ENCODE data around the gene EXOG. TPM values are rescaled to one million over a fixed set of nuclear protein-coding genes. Genes with fewer than 3 reads are reported as not detected.
A peak's percentile ranks its signal among the peaks of the same experiment; 100 is the strongest.

EXOG gene
- total RNA-seq, 2 experiments from 2014 or later = 18.5 to 23.0 TPM

DNA sequence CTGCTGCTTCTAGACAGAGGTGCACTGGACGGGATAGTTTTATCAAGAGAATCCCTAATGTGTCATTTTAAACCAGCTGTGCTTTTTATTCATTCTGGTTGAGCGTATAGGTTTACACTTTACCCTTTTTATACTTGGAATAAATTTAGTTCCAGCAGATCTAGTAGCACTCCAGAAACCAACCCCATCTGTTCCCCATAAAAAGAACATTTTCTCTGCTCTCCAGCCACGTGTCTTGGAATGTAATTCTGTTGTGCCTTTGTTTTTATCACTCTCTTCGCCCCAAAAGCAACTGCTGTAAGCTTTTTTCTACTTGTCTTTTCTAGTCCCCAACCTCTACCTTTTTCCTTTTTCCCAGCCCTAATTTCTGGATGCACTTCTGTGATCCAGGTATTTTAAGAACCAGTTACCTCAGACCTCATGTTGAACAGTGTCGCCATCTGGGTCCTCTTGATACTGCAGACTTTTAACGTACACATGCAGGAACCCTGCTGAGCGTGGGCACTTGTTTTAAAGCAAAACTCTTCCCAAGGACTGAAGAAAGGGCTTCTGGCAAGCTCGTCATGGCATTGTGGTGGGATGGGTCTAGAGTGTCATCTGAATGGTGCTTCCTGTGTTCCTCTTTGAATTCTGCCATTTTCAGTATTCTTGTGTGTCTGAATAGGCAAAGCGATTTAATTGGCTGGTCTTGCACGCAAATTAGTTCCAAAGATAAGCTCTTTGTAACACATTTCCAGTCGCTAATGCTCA is 5.7 kb upstream of the EXOG start:
- ChIA-PET POLR2A (no interaction called here), CTCF (interaction anchor here (0.9 to 3.8 kb wide), 4 partner anchors 11 to 161 kb away, joined by 3 to 14 read pairs (median 10); partner anchors contain the start of gene XYLB)
- DNase-seq (no peak), ATAC-seq (no peak)
- H3K27me3 Mint-ChIP-seq (ENCODE audit: low read depth) = no peaks in the 10 kb centered on the region
- no peaks in the 10 kb centered on the region for H3K36me3 Mint-ChIP-seq (ENCODE audit: low read depth)
- H3K4me1 Mint-ChIP-seq (ENCODE audit: low read depth) = peaks cover 8% of the 10 kb centered on the region
- H3K9me3 Mint-ChIP-seq (ENCODE audit: insufficient read depth) = no peaks in the 10 kb centered on the region
- H3K27ac Mint-ChIP-seq = no peak overlapping the region
- no peak overlapping the region for H3K4me3 Mint-ChIP-seq

DNA sequence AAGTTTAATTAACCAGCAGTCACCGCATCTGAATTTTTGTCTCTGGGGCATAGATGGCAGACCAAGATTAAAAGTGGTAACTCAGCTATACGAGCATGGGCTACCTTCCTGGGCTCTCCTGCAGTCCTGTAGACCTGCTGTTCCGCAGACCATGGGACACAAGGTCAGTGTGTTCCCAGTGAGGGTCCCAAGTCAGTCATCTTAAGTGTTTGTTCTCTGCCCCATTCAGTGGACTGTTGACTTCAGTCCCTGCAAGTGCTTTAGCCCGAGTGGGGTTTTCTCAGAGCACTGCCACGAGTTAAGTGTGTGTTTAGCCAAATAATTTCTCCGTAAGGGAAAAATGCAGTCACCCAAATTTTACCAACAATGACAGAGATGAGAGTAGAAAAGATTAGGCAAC is 4.9 kb upstream of the EXOG start:
- Mint-ChIP-seq H3K4me3 (no peak overlapping the region), H3K27ac (no peak overlapping the region), H3K36me3 (ENCODE audit: low read depth) (no peaks in the 10 kb centered on the region), H3K9me3 (ENCODE audit: insufficient read depth) (no peaks in the 10 kb centered on the region), H3K4me1 (ENCODE audit: low read depth) (peaks cover 15% of the 10 kb centered on the region), H3K27me3 (ENCODE audit: low read depth) (no peaks in the 10 kb centered on the region)
- ATAC-seq (no peak), DNase-seq (no peak)
- ChIA-PET CTCF (interaction anchor here (1.4 to 3.8 kb wide), 3 partner anchors 12 to 145 kb away, joined by 6 to 14 read pairs (median 8); partner anchors contain the start of gene XYLB), POLR2A (no interaction called here)

DNA sequence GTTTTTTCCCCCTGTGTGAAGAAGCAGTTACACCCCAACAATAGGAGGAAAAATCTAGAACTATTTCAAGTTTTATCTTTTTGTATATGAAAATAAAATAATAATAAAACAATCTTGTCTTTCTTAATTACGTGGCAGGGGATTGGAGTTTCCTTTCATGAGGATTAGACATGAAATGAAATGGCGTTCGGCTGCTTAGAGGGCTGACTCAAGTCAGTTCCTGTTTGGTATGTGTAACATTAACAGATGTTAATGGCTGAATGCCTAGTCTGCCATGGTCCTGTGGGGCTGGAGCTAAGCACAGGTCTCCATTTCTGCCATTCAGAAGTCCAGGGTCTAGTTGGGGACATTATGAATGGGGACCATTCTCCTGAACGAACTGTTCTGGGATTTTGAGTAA is 3.1 kb upstream of the EXOG start:
- Mint-ChIP-seq H3K4me3 (no peak overlapping the region), H3K36me3 (ENCODE audit: low read depth) (peaks cover 9% of the 10 kb centered on the region), H3K27ac (no peak overlapping the region), H3K27me3 (ENCODE audit: low read depth) (no peaks in the 10 kb centered on the region), H3K9me3 (ENCODE audit: insufficient read depth) (no peaks in the 10 kb centered on the region), H3K4me1 (ENCODE audit: low read depth) (peaks cover 16% of the 10 kb centered on the region)
- CTCF ChIA-PET = interaction anchor here (0.9 to 11.6 kb wide), 5 partner anchors 12 to 163 kb away, joined by 3 to 118 read pairs (median 5); no protein-coding TSS in a partner anchor
- no peak for ATAC-seq
- no peak for DNase-seq
- POLR2A ChIA-PET = no interaction called here

DNA sequence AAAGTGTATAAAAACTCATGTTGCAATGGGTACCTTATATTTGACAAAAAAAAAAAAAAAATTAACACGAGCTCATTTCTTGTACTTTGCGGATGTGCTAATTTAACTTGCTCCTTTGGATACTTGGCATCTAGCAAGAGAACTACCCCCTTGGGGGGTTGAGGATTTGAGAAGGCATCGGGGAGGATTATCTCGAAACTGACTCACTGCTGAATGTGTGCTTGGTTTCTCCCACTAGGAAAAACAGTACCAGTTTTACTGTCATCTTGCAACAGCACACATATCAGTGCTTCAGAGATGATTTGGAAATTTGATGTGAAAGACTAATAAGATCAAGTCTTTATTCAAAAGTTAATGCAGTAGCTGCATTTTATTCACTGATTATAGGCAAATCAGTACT is 891 bp downstream of the EXOG start:
- ChIA-PET CTCF (interaction anchor here (0.7 to 11.6 kb wide), 19 partner anchors 9 to 503 kb away, joined by 3 to 118 read pairs (median 5); partner anchors contain the start of genes ACAA1 and XYLB), POLR2A (interaction anchor here (0.6 to 1.6 kb wide), 6 partner anchors 9 to 901 kb away, joined by 3 to 8 read pairs (median 3); partner anchors contain the start of genes DLEC1 and OXSR1)
- DNase-seq (no peak), ATAC-seq (no peak)
- H3K4me3 Mint-ChIP-seq = peak overlapping the region; percentile 89
- no peaks in the 10 kb centered on the region for H3K27me3 Mint-ChIP-seq (ENCODE audit: low read depth)
- peaks cover 28% of the 10 kb centered on the region for H3K36me3 Mint-ChIP-seq (ENCODE audit: low read depth)
- peak overlapping the region; percentile 86 for H3K27ac Mint-ChIP-seq
- peaks cover 26% of the 10 kb centered on the region for H3K4me1 Mint-ChIP-seq (ENCODE audit: low read depth)
- no peaks in the 10 kb centered on the region for H3K9me3 Mint-ChIP-seq (ENCODE audit: insufficient read depth)

DNA sequence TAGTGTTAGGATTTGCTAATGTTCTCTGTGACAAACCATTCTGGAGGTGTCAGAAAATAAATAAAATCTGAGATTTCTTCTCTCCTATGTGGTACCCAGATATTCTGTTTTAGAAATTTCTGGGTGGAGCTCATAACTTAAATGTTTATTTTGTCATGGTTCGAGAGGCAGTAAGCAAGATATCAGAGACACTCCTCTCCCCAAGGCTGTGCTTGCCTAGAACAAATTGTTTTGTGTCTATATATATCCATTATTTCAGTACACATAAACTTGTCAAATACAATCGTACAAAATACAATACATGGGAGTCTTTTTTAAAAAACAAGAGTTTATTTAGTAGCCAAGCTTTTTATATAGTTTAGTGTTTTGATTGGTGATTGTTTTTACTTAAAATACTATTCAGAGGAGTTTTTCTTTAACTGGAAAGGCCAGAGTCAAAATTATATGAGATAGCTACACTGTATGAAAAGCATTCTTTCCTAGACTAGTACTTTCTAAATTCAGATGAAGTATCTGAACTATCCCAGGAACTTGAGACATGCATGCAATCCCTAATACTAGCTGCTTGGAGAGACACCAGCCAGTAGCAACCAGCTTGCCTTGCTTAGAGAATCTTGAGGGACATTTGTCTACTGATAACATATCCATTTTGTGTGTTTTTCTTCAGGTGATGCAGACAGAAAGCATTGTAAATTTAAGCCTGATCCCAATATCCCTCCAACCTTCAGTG is 4.7 kb downstream of the EXOG start:
- CTCF ChIA-PET = interaction anchor here (0.8 to 11.6 kb wide), 5 partner anchors 12 to 504 kb away, joined by 3 to 118 read pairs (median 3); no protein-coding TSS in a partner anchor
- DNase-seq (no peak), ATAC-seq (no peak)
- H3K4me3 Mint-ChIP-seq = no peak overlapping the region
- H3K27ac Mint-ChIP-seq = no peak overlapping the region
- POLR2A ChIA-PET = no interaction called here
- peaks cover 43% of the 10 kb centered on the region for H3K36me3 Mint-ChIP-seq (ENCODE audit: low read depth)
- H3K9me3 Mint-ChIP-seq (ENCODE audit: insufficient read depth) = no peaks in the 10 kb centered on the region
- peaks cover 21% of the 10 kb centered on the region for H3K4me1 Mint-ChIP-seq (ENCODE audit: low read depth)
- H3K27me3 Mint-ChIP-seq (ENCODE audit: low read depth) = no peaks in the 10 kb centered on the region

DNA sequence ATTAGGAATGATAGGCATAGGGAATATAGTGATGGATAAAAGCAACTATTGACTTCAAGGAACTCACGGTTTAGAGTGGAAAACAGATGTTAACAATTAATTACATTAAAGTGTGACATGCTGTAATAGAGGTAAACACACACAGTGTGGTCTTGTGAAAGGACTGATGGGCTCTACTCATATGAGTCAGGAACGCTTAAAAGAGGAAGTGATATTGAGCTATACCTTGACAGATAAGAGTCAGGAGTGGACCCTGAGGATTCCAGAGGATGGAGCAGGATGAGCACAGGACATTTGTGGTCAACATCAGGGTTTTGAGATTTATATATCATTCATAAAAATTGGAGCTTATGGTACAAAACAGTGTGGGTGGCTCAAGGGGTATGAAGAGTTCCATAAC is 11.0 kb downstream of the EXOG start:
- Mint-ChIP-seq H3K27me3 (ENCODE audit: low read depth) (no peaks in the 10 kb centered on the region), H3K4me3 (no peak overlapping the region), H3K4me1 (ENCODE audit: low read depth) (no peaks in the 10 kb centered on the region), H3K9me3 (ENCODE audit: insufficient read depth) (no peaks in the 10 kb centered on the region), H3K36me3 (ENCODE audit: low read depth) (peaks cover 35% of the 10 kb centered on the region), H3K27ac (no peak overlapping the region)
- DNase-seq = no peak
- ATAC-seq = no peak
- CTCF ChIA-PET = interaction anchor here (2.0 to 6.0 kb wide), 2 partner anchors 13 to 144 kb away, joined by 4 to 53 read pairs; no protein-coding TSS in a partner anchor
- POLR2A ChIA-PET = no interaction called here

DNA sequence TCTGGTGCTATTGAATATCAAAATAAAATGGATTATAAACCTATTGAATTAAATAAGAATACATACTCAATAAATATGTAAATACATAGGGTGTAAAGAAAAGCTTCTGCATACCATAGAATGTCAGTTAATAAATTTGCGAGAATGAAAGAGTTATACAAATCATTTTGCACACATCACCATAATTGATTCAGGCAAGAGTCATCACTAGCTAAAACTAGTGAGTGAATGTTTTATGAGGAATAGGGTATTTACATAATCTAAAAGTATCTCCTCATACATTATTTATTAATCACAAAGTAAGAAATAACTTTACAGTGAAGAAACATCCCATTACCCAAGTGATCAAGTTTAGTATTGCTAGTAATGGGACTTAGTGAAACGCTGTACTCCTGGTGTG is 13.6 kb downstream of the EXOG start:
- Mint-ChIP-seq H3K9me3 (ENCODE audit: insufficient read depth) (no peaks in the 10 kb centered on the region), H3K27ac (no peak overlapping the region), H3K4me1 (ENCODE audit: low read depth) (no peaks in the 10 kb centered on the region), H3K4me3 (no peak overlapping the region), H3K27me3 (ENCODE audit: low read depth) (no peaks in the 10 kb centered on the region), H3K36me3 (ENCODE audit: low read depth) (peaks cover 26% of the 10 kb centered on the region)
- no peak for DNase-seq
- POLR2A ChIA-PET = interaction anchor here (1.9 kb wide), 1 partner anchor 14 kb away, joined by 4 read pairs; the partner anchor contains the start of gene EXOG
- no peak for ATAC-seq
- CTCF ChIA-PET = interaction anchor here (1.1 to 6.0 kb wide), 4 partner anchors 11 to 163 kb away, joined by 3 to 53 read pairs (median 6); partner anchors contain the start of gene EXOG

DNA sequence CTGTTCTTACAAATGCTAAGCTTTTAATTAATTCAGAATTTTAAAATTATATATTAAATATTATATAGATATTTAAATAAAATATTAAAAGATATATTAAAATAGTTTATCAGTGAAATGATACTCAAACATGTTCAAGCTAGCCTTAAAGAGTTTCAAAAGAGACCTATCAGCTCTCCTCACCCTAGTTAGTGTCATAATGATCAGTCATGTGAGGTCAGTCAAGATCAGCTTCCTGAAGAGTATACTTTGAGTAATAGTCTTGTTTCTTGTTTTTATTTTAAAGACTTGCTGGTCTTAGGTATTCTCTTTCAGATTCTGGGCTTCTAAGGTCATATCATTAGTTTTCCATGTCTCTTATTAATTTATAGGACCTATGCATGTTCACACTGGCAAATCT is 14.5 kb downstream of the EXOG start:
- Mint-ChIP-seq H3K27me3 (ENCODE audit: low read depth) (no peaks in the 10 kb centered on the region), H3K4me3 (no peak overlapping the region), H3K9me3 (ENCODE audit: insufficient read depth) (no peaks in the 10 kb centered on the region), H3K36me3 (ENCODE audit: low read depth) (peaks cover 26% of the 10 kb centered on the region), H3K27ac (no peak overlapping the region), H3K4me1 (ENCODE audit: low read depth) (no peaks in the 10 kb centered on the region)
- DNase-seq (no peak), ATAC-seq (no peak)
- ChIA-PET POLR2A (interaction anchor here (1.9 kb wide), 1 partner anchor 15 kb away, joined by 4 read pairs; the partner anchor contains the start of gene EXOG), CTCF (interaction anchor here (0.6 to 6.0 kb wide), 3 partner anchors 10 to 164 kb away, joined by 3 to 53 read pairs (median 4); partner anchors contain the start of gene XYLB)

DNA sequence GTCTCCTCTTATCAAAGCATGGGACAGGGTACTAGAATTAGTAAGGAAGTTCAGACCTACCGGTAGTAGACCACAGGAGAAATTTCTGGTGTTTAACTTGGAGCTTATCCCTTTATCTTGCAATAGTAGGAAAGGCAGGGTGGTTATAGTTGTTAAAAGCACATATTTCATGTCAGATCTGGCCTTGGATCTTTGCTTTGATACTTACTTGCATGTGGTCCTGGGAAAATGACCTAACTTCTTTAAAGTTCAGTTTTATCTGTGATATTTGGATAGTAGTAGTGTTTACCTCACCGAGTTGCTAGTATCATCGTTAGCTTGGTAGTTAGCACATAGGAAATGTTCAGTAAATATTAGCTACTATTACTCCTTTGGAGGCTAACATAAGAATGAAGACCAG is 15.4 kb downstream of the EXOG start:
- no peaks in the 10 kb centered on the region for H3K27me3 Mint-ChIP-seq (ENCODE audit: low read depth)
- H3K9me3 Mint-ChIP-seq (ENCODE audit: insufficient read depth) = no peaks in the 10 kb centered on the region
- H3K4me1 Mint-ChIP-seq (ENCODE audit: low read depth) = no peaks in the 10 kb centered on the region
- ATAC-seq (no peak), DNase-seq (no peak)
- ChIA-PET POLR2A (interaction anchor here (1.9 kb wide), 1 partner anchor 16 kb away, joined by 4 read pairs; the partner anchor contains the start of gene EXOG), CTCF (interaction anchor here (6.0 kb wide), 1 partner anchor 9 kb away, joined by 53 read pairs; no protein-coding TSS in a partner anchor)
- H3K4me3 Mint-ChIP-seq = no peak overlapping the region
- peaks cover 26% of the 10 kb centered on the region for H3K36me3 Mint-ChIP-seq (ENCODE audit: low read depth)
- no peak overlapping the region for H3K27ac Mint-ChIP-seq

DNA sequence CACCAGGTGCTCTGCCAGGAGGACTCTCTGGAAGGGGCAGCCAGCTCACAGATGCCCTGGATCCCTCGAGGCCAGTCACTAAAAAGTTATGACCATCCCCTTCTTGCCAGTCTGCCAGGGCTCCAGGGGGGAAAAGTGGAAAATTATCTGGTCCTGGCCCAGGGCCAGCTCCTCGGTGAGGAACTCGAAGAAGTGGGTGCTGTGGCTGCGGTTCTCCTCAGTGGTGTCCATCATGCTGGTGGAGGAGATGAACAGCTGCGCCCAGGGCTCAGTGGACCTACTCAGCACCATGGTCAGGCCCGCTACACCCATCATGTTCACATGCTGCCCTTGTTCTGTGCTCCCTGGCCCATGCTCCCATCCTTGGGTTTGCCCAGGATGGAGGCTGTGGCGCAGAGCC is 19.2 kb downstream of the EXOG start:
- no peak for ATAC-seq
- no peak overlapping the region for H3K27ac Mint-ChIP-seq
- ChIA-PET POLR2A (no interaction called here), CTCF (interaction anchor here (0.8 kb wide), 1 partner anchor 19 kb away, joined by 4 read pairs; no protein-coding TSS in a partner anchor)
- H3K4me1 Mint-ChIP-seq (ENCODE audit: low read depth) = peaks cover 24% of the 10 kb centered on the region
- no peak overlapping the region for H3K4me3 Mint-ChIP-seq
- H3K9me3 Mint-ChIP-seq (ENCODE audit: insufficient read depth) = no peaks in the 10 kb centered on the region
- H3K36me3 Mint-ChIP-seq (ENCODE audit: low read depth) = peaks cover 31% of the 10 kb centered on the region
- no peak for DNase-seq
- no peaks in the 10 kb centered on the region for H3K27me3 Mint-ChIP-seq (ENCODE audit: low read depth)

DNA sequence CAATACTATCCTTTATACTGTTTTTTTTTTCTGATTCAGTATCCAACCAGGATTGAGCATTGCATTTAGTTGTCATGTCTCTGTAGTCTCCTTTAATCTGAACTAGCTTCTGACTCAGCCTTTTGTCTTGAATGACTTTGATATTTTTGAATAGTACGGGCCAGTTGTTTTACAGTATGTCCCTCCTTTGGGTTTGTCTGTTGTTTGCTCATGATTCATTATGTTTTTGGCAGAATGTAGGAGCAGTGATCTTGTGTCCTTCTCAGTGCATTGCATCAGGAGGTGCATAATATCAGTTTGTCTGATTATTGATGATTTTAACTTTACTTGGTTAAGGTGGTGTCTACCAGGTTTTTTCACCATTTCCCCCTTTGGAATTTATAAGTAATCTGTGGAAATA is 20.5 kb downstream of the EXOG start:
- H3K9me3 Mint-ChIP-seq (ENCODE audit: insufficient read depth) = no peaks in the 10 kb centered on the region
- ATAC-seq (no peak), DNase-seq (no peak)
- peaks cover 35% of the 10 kb centered on the region for H3K4me1 Mint-ChIP-seq (ENCODE audit: low read depth)
- ChIA-PET POLR2A (no interaction called here), CTCF (interaction anchor here (6.2 kb wide), 1 partner anchor 18 kb away, joined by 118 read pairs; the partner anchor contains the start of gene EXOG)
- no peak overlapping the region for H3K4me3 Mint-ChIP-seq
- H3K27ac Mint-ChIP-seq = no peak overlapping the region
- peaks cover 30% of the 10 kb centered on the region for H3K36me3 Mint-ChIP-seq (ENCODE audit: low read depth)
- H3K27me3 Mint-ChIP-seq (ENCODE audit: low read depth) = no peaks in the 10 kb centered on the region

All from activated CD8-positive, alpha-beta T cell treated with anti-CD3 and anti-CD28 coated beads, Interleukin-2, amount 10 ng/mL, durations not matched to agents 7 days and 5 days (primary cell).